Retinal pigment epithelial cell (primary cell): Measurements from ENCODE around the gene GRM4.
A peak's percentile ranks its signal among the peaks of the same experiment; 100 is the strongest.

Source experiments
- DNase-seq: peaks from one replicate; pipeline ENCODE4 v3.0.0-alpha.2; 2010; ENCODE audit warnings: low read depth
- H3K4me3 ChIP-seq: 2 replicates; pipeline ENCODE4 v1.5.1; 2011; ENCODE audit warnings: mild to moderate bottlenecking, low read length, control low read depth, moderate library complexity
- TF ChIP-seq, protein P1 (sequence below): conservative IDR thresholded peaks from 2 replicates; pipeline ENCODE4 v1.5.1; 2011; ENCODE audit warnings: low read depth, low read length, control low read depth, inconsistent platforms

Gene GRM4

DNA sequence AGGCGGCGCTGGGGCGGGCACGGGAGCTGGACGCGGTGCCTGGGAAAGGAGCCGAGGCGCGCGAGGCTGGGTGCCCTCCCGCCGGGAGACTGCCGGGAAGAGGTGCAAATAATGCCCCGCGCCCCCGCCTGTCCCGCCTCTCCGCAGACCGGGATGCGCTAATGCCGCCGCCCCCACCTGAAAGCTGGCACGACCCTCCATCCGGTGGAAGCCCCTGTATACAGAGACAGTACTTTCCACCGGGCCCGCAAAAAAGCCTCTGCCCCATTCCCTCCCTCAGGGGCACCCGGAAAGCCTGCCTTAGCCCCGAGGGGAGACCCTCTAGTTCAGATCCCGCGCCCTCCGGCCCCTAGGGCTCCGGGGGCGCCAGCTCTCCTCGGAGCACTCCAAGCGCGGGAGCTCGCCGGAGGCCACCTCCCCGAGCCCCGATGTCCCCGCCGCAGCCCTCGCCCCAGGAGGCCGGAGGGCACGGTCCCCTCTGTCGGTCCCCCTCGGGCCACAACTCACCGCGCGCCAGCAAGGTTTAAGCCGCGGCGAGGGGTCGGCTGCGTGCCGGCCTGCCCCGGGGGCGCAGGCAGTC is 1.2 kb downstream of the GRM4 start:
- DNase-seq, result no peak
- H3K4me3 ChIP-seq, result no peak overlapping the region
- TF ChIP-seq, protein P1, sequence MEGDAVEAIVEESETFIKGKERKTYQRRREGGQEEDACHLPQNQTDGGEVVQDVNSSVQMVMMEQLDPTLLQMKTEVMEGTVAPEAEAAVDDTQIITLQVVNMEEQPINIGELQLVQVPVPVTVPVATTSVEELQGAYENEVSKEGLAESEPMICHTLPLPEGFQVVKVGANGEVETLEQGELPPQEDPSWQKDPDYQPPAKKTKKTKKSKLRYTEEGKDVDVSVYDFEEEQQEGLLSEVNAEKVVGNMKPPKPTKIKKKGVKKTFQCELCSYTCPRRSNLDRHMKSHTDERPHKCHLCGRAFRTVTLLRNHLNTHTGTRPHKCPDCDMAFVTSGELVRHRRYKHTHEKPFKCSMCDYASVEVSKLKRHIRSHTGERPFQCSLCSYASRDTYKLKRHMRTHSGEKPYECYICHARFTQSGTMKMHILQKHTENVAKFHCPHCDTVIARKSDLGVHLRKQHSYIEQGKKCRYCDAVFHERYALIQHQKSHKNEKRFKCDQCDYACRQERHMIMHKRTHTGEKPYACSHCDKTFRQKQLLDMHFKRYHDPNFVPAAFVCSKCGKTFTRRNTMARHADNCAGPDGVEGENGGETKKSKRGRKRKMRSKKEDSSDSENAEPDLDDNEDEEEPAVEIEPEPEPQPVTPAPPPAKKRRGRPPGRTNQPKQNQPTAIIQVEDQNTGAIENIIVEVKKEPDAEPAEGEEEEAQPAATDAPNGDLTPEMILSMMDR, result no peak

DNA sequence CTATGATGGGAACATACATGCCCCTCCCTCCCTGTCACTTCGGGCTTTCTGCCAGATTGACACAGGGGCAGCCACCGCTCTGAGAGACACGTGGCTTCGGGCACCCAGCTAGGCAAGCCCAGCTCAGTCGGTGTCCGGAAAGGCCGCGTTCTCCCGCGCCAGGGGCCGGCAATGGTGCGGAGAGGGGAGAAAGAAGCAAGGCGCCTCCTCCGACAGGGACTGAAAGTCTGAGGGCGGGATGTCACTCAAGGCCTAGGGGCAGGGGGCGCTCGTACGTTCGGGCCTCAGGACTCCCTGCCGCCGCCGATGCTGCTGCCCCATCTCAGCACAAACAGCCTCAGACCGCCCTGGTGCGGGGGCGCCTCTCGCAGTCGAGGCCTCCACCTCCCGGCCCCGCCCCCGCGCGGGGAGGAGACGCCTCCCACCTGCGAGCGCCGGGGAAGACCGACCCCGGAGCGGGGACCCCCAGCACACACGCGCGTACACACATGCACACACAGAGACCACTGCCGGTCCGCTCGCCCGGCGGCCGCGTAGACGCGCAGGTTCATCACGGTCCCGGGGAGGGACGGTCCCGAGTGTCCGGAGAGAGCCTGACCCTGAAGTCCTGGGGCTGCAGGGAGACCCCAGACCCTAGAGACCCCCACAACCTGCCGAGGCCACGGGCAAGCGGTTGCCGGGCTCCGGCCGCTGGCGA is 1.9 kb downstream of the GRM4 start:
- peak overlapping the region; percentile 12 for H3K4me3 ChIP-seq
- DNase-seq, result no peak
- TF ChIP-seq, protein P1, result peak; percentile 28

DNA sequence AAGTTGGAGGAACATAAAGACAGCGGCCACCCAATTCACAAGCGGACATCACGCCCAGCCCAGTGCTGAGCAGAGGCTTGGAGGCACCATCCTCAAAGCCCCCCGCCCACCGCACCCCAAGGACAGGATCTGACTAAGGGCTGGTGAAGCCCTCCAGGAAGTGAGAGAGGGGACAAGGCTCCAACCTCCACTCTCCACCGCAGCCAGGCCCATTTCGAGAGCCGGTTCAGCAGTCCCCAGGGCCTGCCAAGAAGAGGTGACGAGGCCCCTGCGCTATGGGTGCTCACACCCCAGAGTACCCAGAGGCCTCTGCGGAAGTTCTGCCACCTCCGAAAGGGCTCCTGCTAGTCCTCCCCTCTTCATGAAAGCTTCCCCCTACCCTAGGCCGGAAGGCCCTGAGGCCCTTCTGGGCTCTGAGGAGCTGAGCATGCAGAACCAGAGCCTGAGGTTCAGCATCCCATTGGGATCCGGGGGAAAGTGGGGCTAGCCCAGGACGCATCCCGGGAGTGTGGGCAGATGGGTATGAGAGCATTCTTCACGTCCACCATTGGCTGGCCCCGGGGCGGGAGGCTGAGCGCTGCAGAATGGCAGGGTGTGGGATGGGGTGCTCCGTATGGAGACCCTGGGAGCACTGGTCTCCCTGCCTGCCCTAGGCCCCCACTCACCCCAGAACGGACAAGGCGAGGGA is 2.5 kb downstream of the GRM4 start:
- no peak for DNase-seq
- no peak overlapping the region for H3K4me3 ChIP-seq
- TF ChIP-seq, protein P1, result no peak

DNA sequence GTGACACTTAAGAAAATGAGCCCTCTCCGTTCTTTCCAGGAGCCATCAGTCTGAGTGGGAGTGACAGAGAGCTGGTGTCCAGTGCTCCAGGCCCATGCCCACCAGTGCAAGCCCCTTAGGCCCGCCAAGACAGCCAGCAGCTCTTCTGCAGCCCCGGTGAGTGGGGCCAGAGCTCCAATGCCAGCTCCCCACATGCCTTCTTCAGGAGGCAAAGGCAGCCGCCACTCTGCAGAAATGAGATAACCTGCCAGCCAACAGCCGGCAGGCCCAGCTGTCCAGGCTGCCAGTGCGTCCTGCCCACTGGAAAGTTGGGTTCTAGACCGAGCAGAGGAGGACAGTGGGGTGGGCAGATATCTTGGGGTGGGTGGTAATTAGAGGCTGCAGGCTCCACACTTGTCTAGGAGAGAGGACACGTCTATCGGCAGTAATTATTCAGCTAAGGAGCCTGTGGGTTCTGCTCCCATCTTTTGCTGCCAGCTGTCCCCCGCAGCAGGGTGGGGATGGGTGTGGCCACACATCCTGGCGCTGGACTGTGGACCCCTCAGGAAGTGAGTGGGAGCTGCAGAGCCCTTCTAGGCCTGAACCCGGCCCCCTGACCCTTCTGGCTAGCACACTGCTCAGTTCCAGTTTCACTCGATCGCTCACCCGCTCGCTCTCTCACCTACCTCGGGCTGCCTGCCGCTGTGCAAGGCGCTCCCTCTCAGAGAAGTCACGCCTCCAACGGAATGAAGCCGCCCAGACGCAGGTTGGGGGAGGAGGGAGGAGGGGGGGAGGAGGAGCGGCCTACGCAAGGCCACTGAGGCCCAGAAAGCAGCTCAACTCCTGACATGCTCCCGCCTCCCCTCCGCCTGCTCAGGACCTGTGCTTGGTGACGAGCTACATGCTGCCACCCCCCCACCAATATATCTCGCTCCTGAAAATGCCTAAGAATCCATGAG is 3.6 kb downstream of the GRM4 start:
- DNase-seq, result no peak
- H3K4me3 ChIP-seq, result no peak overlapping the region
- TF ChIP-seq, protein P1, result no peak

DNA sequence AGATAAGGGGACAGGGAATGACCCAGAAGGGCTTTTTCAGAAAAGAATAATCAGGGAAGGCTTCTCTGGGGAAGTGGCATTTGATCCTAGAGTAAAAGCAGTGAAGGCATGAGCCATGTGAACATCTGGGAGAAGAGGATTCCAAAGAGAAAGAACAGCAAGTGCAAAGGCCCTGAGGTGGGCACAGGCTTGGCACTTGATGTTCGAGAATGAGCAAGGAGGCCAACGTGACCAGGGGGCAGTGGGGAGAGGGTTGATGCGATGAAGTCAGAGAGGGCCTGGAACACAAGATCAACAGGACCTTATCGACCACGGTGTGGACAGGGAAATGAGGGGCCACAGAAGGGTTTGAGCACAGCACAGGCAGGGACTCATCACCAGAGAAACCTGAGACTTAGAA is 5.8 kb downstream of the GRM4 start:
- TF ChIP-seq, protein P1, result no peak
- H3K4me3 ChIP-seq, result no peak overlapping the region
- no peak for DNase-seq

DNA sequence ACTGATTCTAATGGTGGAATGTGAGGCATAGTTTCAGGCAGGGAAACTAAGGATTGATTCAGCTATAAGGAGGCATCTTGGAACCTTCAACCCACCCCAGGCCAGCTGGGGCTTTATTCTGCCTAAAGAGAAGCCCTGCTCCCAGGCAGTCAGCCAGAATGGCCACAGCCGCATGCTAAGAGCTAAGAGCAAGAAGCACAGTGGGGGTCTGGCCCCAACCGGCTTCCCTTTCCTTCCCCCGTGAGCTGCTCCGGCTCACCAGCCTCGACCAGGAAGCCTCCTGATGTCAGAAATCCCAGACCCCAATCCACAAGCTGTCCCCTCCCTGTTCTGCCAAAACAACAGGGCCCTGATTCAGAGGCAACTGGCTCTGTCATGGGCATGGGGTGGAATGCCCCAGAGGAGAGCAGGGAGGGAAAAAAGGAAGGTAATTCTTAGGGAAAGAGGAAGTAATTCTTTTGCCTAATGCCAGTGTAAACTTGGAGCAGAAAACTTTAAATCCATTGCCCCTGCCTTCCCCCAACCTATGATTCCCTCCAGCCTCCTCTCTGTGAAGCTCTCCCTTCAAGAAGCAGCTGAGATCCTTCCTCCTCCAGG is 6.9 kb downstream of the GRM4 start:
- H3K4me3 ChIP-seq, result no peak overlapping the region
- TF ChIP-seq, protein P1, result no peak
- DNase-seq, result no peak
